ENCODE data around the gene C10orf105. TPM values are rescaled to one million over a fixed set of nuclear protein-coding genes. Genes with fewer than 3 reads are reported as not detected.

Gene C10orf105
- total RNA-seq, 4 donors from 2014 or later, result 0.06 to 0.27 (median 0.14) TPM

- H3K4me3 ChIP-seq (ENCODE audit: low read depth, poor library complexity, severe bottlenecking), result no peak overlapping the region
- DNase-seq (ENCODE audit: low spot score in 2 of 2), result no peak
- 86 to 91% methylated on average over 9 of the region's 9 CpGs for WGBS, 2 donors
- intact Hi-C loops (cut with DNase I; ENCODE audit: low total_unique reads), result no loop called here
- TF ChIP-seq CTCF (IDR thresholded peaks at IDR 0.05), result no peak
- TF ChIP-seq POLR2A (IDR thresholded peaks at IDR 0.05), result no peak
Observed at GRCh38 chr10:71665456-71665855, 54.1 kb downstream of the C10orf105 start.

GRCh38 chr10:71664585-71664984 is 55.0 kb downstream of the C10orf105 start:
- no peak for TF ChIP-seq CTCF (IDR thresholded peaks at IDR 0.05)
- TF ChIP-seq POLR2A (IDR thresholded peaks at IDR 0.05), result no peak
- WGBS, 2 donors, result 63 to 77% methylated on average over 2 of the region's 2 CpGs
- intact Hi-C loops (cut with DNase I; ENCODE audit: low total_unique reads), result no loop called here
- H3K4me3 ChIP-seq (ENCODE audit: low read depth, poor library complexity, severe bottlenecking), result no peak overlapping the region
- no peak for DNase-seq (ENCODE audit: low spot score in 2 of 2)

GRCh38 chr10:71663311-71663710 is 56.3 kb downstream of the C10orf105 start:
- 87 to 88% methylated on average over 7 of the region's 7 CpGs for WGBS, 2 donors
- H3K4me3 ChIP-seq (ENCODE audit: low read depth, poor library complexity, severe bottlenecking), result no peak overlapping the region
- intact Hi-C loops (cut with DNase I; ENCODE audit: low total_unique reads), result no loop called here
- TF ChIP-seq POLR2A (IDR thresholded peaks at IDR 0.05) (no peak), CTCF (IDR thresholded peaks at IDR 0.05) (no peak)
- no peak for DNase-seq (ENCODE audit: low spot score in 2 of 2)

- no peak for DNase-seq (ENCODE audit: low spot score in 2 of 2)
- intact Hi-C loops (cut with DNase I; ENCODE audit: low total_unique reads), result no loop called here
- H3K4me3 ChIP-seq (ENCODE audit: low read depth, poor library complexity, severe bottlenecking), result no peak overlapping the region
- TF ChIP-seq CTCF (IDR thresholded peaks at IDR 0.05), result no peak
- 81 to 84% methylated on average over 14 to 19 of the region's 28 CpGs for WGBS, 2 donors
Observed at GRCh38 chr10:71661779-71662336, 57.7 kb downstream of the C10orf105 start.

Other genes starting within 250 kb of the C10orf105 start
- gene VSIR, start 53.7 kb upstream of the C10orf105 start, total RNA-seq, result 10 to 100 TPM; 14.5 to 56.5 (median 23.2) TPM
- gene PSAP, start 131.5 kb upstream of the C10orf105 start, total RNA-seq, result 100 to 1,000 TPM; 425 to 693 (median 495) TPM
- gene CHST3, start 244.6 kb upstream of the C10orf105 start, total RNA-seq, result 10 to 100 TPM; 15.7 to 33.0 (median 20.6) TPM